NB4 (cell line): ENCODE measurements around the gene ARRB2.
A peak's percentile ranks its signal among the peaks of the same experiment; 100 is the strongest.
"Not testable (repeated sequence)": the region's sequence is repeated elsewhere in the genome, so short reads cannot be mapped to it uniquely, and the experiment has no call there.

Experiments used
- DNase-seq: peaks from one replicate; pipeline ENCODE4 v3.0.0; 2010; ENCODE audit warnings: low read depth
- H3K4me3 ChIP-seq: one replicate; pipeline ENCODE4 v1.5.1; 2011; ENCODE audit warnings: mild to moderate bottlenecking, low read depth, low read length, moderate library complexity
- CTCF ChIP-seq: IDR thresholded peaks from one replicate; pipeline ENCODE4 v1.5.1; 2012; ENCODE audit warnings: low read depth, low read length
- MAX ChIP-seq: IDR thresholded peaks from 2 replicates; pipeline ENCODE4 v1.6.1; 2011; ENCODE audit warnings: low read depth, low read length
- MYC ChIP-seq: IDR thresholded peaks from 2 replicates; pipeline ENCODE4 v1.6.1; 2011; ENCODE audit warnings: low read depth, low read length
- POLR2A ChIP-seq: IDR thresholded peaks from 2 replicates; pipeline ENCODE4 v1.6.1; 2011; ENCODE audit warnings: mild to moderate bottlenecking; ENCODE audit not compliant: insufficient read length; ENCODE audit errors: extremely low read depth

Gene ARRB2

GRCh38 chr17:4706121-4706520 is 4.3 kb upstream of the ARRB2 start:
- no peak overlapping the region for H3K4me3 ChIP-seq
- no peak for TF ChIP-seq CTCF
- no peak for TF ChIP-seq POLR2A
- TF ChIP-seq MYC = no peak
- DNase-seq = no peak

GRCh38 chr17:4708436-4708835 is 2.0 kb upstream of the ARRB2 start:
- no peak overlapping the region for H3K4me3 ChIP-seq
- TF ChIP-seq POLR2A = no peak
- TF ChIP-seq MYC = no peak
- no peak for DNase-seq

- peak overlapping the region; percentile 78 for H3K4me3 ChIP-seq
- DNase-seq = peak; percentile 87
- no peak for TF ChIP-seq POLR2A
- no peak for TF ChIP-seq MAX
- TF ChIP-seq MYC = peak; percentile 23; the same call in 1 of the 2 replicates
- TF ChIP-seq CTCF = no peak
Measured at GRCh38 chr17:4710693-4711634, 532 bp downstream of the ARRB2 start.

GRCh38 chr17:4711661-4712181 is 1.3 kb downstream of the ARRB2 start:
- H3K4me3 ChIP-seq = peak overlapping the region; percentile 78
- DNase-seq = peak; percentile 90
- peak; percentile 27; the same call in 1 of the 2 replicates for TF ChIP-seq MAX
- TF ChIP-seq MYC = no peak

GRCh38 chr17:4712526-4712925 is 2.1 kb downstream of the ARRB2 start:
- peak overlapping the region; percentile 78 for H3K4me3 ChIP-seq
- TF ChIP-seq CTCF (no peak), POLR2A (no peak), MYC (no peak), MAX (no peak)

GRCh38 chr17:4714340-4715062 is 4.1 kb downstream of the ARRB2 start:
- not testable (repeated sequence) for DNase-seq
- H3K4me3 ChIP-seq = peak overlapping the region; percentile 44

More at GRCh38 chr17:4712526-4712925, 2.1 kb downstream of the ARRB2 start:
- peak; percentile 61 for DNase-seq

- peak overlapping the region; percentile 36 for H3K4me3 ChIP-seq
- DNase-seq = peak; percentile 74
- no peak for TF ChIP-seq MYC
Measured at GRCh38 chr17:4715063-4715744, 4.8 kb downstream of the ARRB2 start.
